OCI-LY3 (cell line): ENCODE results near the gene PRIM2.
"Not testable (repeated sequence)": the region's sequence is repeated elsewhere in the genome, so short reads cannot be mapped to it uniquely, and the experiment has no call there.

Experiments used
- CTCF ChIP-seq: fragments of 200-600, 300-600 bp; sonication (generic); IDR thresholded peaks from 2 replicates; pipeline ENCODE4 v1.5.1; 2014; ENCODE audit warnings: antibody characterized with exemption, low read length, low read depth
- EZH2phosphoT487 ChIP-seq: fragments of 200-600 bp; shearing (Covaris generic); IDR thresholded peaks from 2 replicates; pipeline ENCODE4 v1.6.1; 2018; ENCODE audit warnings: antibody characterized with exemption, mixed run types, low read depth

GRCh38 chr6:57675386-57675785 is 358.0 kb downstream of the PRIM2 start:
- not testable (repeated sequence) for TF ChIP-seq EZH2phosphoT487, CTCF
